GM23338 (cell line): ENCODE results near the gene PEPD. TPM values are rescaled to one million over a fixed set of nuclear protein-coding genes. Genes with fewer than 3 reads are reported as not detected.

Source experiments
- ATAC-seq: fragments of 200-7000 bp; cut with Tn5 transposase; 3 replicates; pipeline ENCODE4 v1.9.1; 2020
- DNase-seq: peaks from one replicate; pipeline ENCODE4 v3.0.0-alpha.2; 2015; ENCODE audit warnings: low spot score
- H2AFZ ChIP-seq: fragments of 200-600 bp; sonication (generic); 2 replicates; pipeline ENCODE4 v1.8.0; 2016; ENCODE audit warnings: antibody characterized with exemption, mild to moderate bottlenecking, moderate library complexity
- H3F3A ChIP-seq: fragments of 200-600 bp; sonication (generic); replicated peaks from 2 replicates; pipeline ENCODE4 v1.8.0; 2017; ENCODE audit warnings: antibody characterized with exemption, mixed run types, low read depth
- H3K27ac ChIP-seq: fragments of 200-600 bp; sonication (generic); 2 replicates; pipeline ENCODE4 v1.6.1; 2016; ENCODE audit warnings: low read depth
- H3K27me3 ChIP-seq: fragments of 200-600 bp; sonication (generic); 2 replicates; pipeline ENCODE4 v1.8.0; 2016; ENCODE audit warnings: mild to moderate bottlenecking, mixed run types, moderate library complexity; ENCODE audit not compliant: insufficient read depth
- H3K36me3 ChIP-seq: fragments of 200-600 bp; sonication (generic); 2 replicates; pipeline ENCODE4 v1.8.0; 2016; ENCODE audit warnings: mild to moderate bottlenecking; ENCODE audit not compliant: insufficient read depth
- H3K4me1 ChIP-seq: fragments of 200-600 bp; sonication (generic); 2 replicates; pipeline ENCODE4 v1.8.0; 2016; ENCODE audit warnings: mild to moderate bottlenecking, moderate library complexity; ENCODE audit not compliant: insufficient read depth
- H3K4me2 ChIP-seq: fragments of 200-600 bp; sonication (generic); 2 replicates; pipeline ENCODE4 v1.7.1; 2017; ENCODE audit warnings: mixed run types
- H3K4me3 ChIP-seq: fragments of 200-600 bp; sonication (generic); 2 replicates; pipeline ENCODE4 v1.6.1; 2016; ENCODE audit warnings: mixed run types
- H3K79me2 ChIP-seq: fragments of 200-600 bp; sonication (generic); replicated peaks from 2 replicates; pipeline ENCODE4 v1.8.0; 2017; ENCODE audit warnings: mild to moderate bottlenecking; ENCODE audit not compliant: insufficient read depth
- H3K9me2 ChIP-seq: fragments of 200-600 bp; sonication (generic); 2 replicates; pipeline ENCODE4 v1.8.0; 2017; ENCODE audit not compliant: insufficient read depth
- H4K20me1 ChIP-seq: fragments of 200-600 bp; sonication (generic); replicated peaks from 2 replicates; pipeline ENCODE4 v1.8.0; 2017; ENCODE audit warnings: mild to moderate bottlenecking; ENCODE audit not compliant: insufficient read depth
- H3K27ac Mint-ChIP-seq: 2 replicates; pipeline ENCODE4 v1.8.0; 2020; ENCODE audit warnings: inconsistent platforms, mild to moderate bottlenecking, moderate library complexity, mixed read lengths
- H3K27me3 Mint-ChIP-seq: 3 replicates; pipeline ENCODE4 v1.8.0; 2022; ENCODE audit warnings: low read depth, mild to moderate bottlenecking, moderate library complexity, mixed read lengths, inconsistent platforms; ENCODE audit not compliant: insufficient read depth, poor library complexity
- H3K36me3 Mint-ChIP-seq: 3 replicates; pipeline ENCODE4 v1.8.0; 2021; ENCODE audit warnings: low read depth, mild to moderate bottlenecking, inconsistent platforms, moderate library complexity, mixed read lengths
- H3K4me1 Mint-ChIP-seq: 3 replicates; pipeline ENCODE4 v1.8.0; 2020; ENCODE audit warnings: mild to moderate bottlenecking, inconsistent platforms, mixed read lengths
- H3K4me3 Mint-ChIP-seq: 3 replicates; pipeline ENCODE4 v1.8.0; 2021; ENCODE audit warnings: moderate library complexity, mild to moderate bottlenecking, inconsistent platforms, mixed read lengths
- H3K9me3 Mint-ChIP-seq: 3 replicates; pipeline ENCODE4 v1.8.0; 2020; ENCODE audit warnings: moderate library complexity, mild to moderate bottlenecking, inconsistent platforms, mixed read lengths
- CREB1 ChIP-seq: fragments of 250-450 bp; sonication (Bioruptor Pico); IDR thresholded peaks from 2 replicates; pipeline ENCODE4 v1.5.0; 2020; ENCODE audit warnings: low read depth, mild to moderate bottlenecking, moderate library complexity
- EZH2phosphoT487 ChIP-seq: fragments of 200-600 bp; sonication (generic); IDR thresholded peaks from one replicate; pipeline ENCODE4 v1.8.1; 2018; ENCODE audit warnings: antibody characterized with exemption; ENCODE audit not compliant: unreplicated experiment
- NANOG ChIP-seq: IDR thresholded peaks from 2 replicates; pipeline ENCODE4 v1.6.1; 2016; ENCODE audit warnings: antibody characterized with exemption, borderline replicate concordance
- POLR2AphosphoS5 ChIP-seq: IDR thresholded peaks from 2 replicates; pipeline ENCODE4 v1.6.1; 2016; ENCODE audit warnings: antibody characterized with exemption, low read depth
- REST ChIP-seq: IDR thresholded peaks from one replicate; pipeline ENCODE4 v1.6.1; 2018; ENCODE audit warnings: antibody characterized with exemption; ENCODE audit not compliant: unreplicated experiment
- STAT1 ChIP-seq: IDR thresholded peaks from one replicate; pipeline ENCODE4 v1.6.1; 2016; ENCODE audit warnings: antibody characterized with exemption; ENCODE audit not compliant: unreplicated experiment
- ZNF331 ChIP-seq: fragments of 250-450 bp; sonication (Bioruptor Pico); IDR thresholded peaks from 2 replicates; pipeline ENCODE4 v1.5.0; 2020; ENCODE audit warnings: low read depth, mild to moderate bottlenecking, moderate library complexity
- polyA plus RNA-seq: library from polyadenylated mRNA; unstranded; fragments of >200 nt; fragmentation: Nextera tagmentation; extraction: Ambion mirVana; gene quantifications from 2 replicates; pipeline ENCODE4 v1.2.1, GENCODE V29; 2016
- total RNA-seq: library from RNA; depleted of rRNA; stranded (reverse); fragments of >200 nt; shearing (Covaris generic); gene quantifications from 2 replicates; pipeline ENCODE4 v1.2.3, GENCODE V29; 2014
- TF ChIP-seq, protein P1 (sequence below), 2 experiments: fragments of 200-600 bp in 1 of 2; sonication (generic) in 1 of 2; conservative IDR thresholded peaks; 2 replicates each; pipeline versions ENCODE4 v1.5.1 to v1.6.1; 2016 to 2017; ENCODE audit warnings: antibody characterized with exemption in 2 of 2, low read depth in 2 of 2, mild to moderate bottlenecking in 2 of 2, moderate library complexity in 1 of 2

PEPD gene
- total and polyA plus RNA-seq, 2 experiments from 2014 or later, result 81.7 to 89.2 TPM

- no peak for TF ChIP-seq REST
- TF ChIP-seq EZH2phosphoT487, result no peak
- TF ChIP-seq, protein P1, sequence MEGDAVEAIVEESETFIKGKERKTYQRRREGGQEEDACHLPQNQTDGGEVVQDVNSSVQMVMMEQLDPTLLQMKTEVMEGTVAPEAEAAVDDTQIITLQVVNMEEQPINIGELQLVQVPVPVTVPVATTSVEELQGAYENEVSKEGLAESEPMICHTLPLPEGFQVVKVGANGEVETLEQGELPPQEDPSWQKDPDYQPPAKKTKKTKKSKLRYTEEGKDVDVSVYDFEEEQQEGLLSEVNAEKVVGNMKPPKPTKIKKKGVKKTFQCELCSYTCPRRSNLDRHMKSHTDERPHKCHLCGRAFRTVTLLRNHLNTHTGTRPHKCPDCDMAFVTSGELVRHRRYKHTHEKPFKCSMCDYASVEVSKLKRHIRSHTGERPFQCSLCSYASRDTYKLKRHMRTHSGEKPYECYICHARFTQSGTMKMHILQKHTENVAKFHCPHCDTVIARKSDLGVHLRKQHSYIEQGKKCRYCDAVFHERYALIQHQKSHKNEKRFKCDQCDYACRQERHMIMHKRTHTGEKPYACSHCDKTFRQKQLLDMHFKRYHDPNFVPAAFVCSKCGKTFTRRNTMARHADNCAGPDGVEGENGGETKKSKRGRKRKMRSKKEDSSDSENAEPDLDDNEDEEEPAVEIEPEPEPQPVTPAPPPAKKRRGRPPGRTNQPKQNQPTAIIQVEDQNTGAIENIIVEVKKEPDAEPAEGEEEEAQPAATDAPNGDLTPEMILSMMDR (conservative IDR thresholded peaks at IDR 0.05; ENCODE audit: low read depth in 2 of 2), result no peak
- no peak for TF ChIP-seq CREB1 (CRISPR knock-in tag)
- TF ChIP-seq ZNF331 (CRISPR knock-in tag), result no peak
Observed at GRCh38 chr19:33362508-33363228, 158.9 kb downstream of the PEPD start (continued).

- H3K27ac ChIP-seq, result no peak overlapping the region
- H4K20me1 ChIP-seq, result no peaks in the 10 kb centered on the region
- Mint-ChIP-seq H3K27me3 (peaks cover 4% of the 10 kb centered on the region), H3K27ac (no peak overlapping the region), H3K4me3 (no peak overlapping the region), H3K9me3 (peaks cover 7% of the 10 kb centered on the region), H3K36me3 (no peaks in the 10 kb centered on the region), H3K4me1 (no peaks in the 10 kb centered on the region)
- H3K4me3 ChIP-seq, result no peak overlapping the region
- no peak overlapping the region for H3K4me2 ChIP-seq
- no peaks in the 10 kb centered on the region for H3K9me2 ChIP-seq
- H3K4me1 ChIP-seq, result no peaks in the 10 kb centered on the region
- no peaks in the 10 kb centered on the region for H3K27me3 ChIP-seq
- H2AFZ ChIP-seq, result no peak overlapping the region
- no peaks in the 10 kb centered on the region for H3K79me2 ChIP-seq
- DNase-seq, result no peak
- no peak for ATAC-seq
- TF ChIP-seq STAT1 (no peak), ZNF331 (CRISPR knock-in tag) (no peak), NANOG (no peak)
- H3K36me3 ChIP-seq, result no peaks in the 10 kb centered on the region
- H3F3A ChIP-seq, result no peaks in the 10 kb centered on the region
Observed at GRCh38 chr19:33359581-33359980, 162.0 kb downstream of the PEPD start.

- no peaks in the 10 kb centered on the region for H4K20me1 ChIP-seq
- DNase-seq, result no peak
- Mint-ChIP-seq H3K27ac (no peak overlapping the region), H3K27me3 (peaks cover 4% of the 10 kb centered on the region), H3K4me3 (no peak overlapping the region), H3K4me1 (no peaks in the 10 kb centered on the region), H3K36me3 (no peaks in the 10 kb centered on the region), H3K9me3 (peaks cover 7% of the 10 kb centered on the region)
- peak overlapping the region; percentile 72 for H2AFZ ChIP-seq
- no peak overlapping the region for H3K4me3 ChIP-seq
- H3K9me2 ChIP-seq, result no peaks in the 10 kb centered on the region
- H3K4me1 ChIP-seq, result no peaks in the 10 kb centered on the region
- H3F3A ChIP-seq, result no peaks in the 10 kb centered on the region
- H3K79me2 ChIP-seq, result no peaks in the 10 kb centered on the region
- H3K36me3 ChIP-seq, result no peaks in the 10 kb centered on the region
- no peaks in the 10 kb centered on the region for H3K27me3 ChIP-seq
- TF ChIP-seq CREB1 (CRISPR knock-in tag), result no peak
- TF ChIP-seq ZNF331 (CRISPR knock-in tag), result no peak
- no peak for TF ChIP-seq POLR2AphosphoS5
- TF ChIP-seq STAT1, result no peak
- no peak overlapping the region for H3K27ac ChIP-seq
- ATAC-seq, result no peak
- no peak overlapping the region for H3K4me2 ChIP-seq
Observed at GRCh38 chr19:33358408-33358807, 163.2 kb downstream of the PEPD start.
